GM18498 (cell line): ENCODE data around the gene TRIOBP.
"Not testable (repeated sequence)": the region's sequence is repeated elsewhere in the genome, so short reads cannot be mapped to it uniquely, and the experiment has no call there.

Experiments used
- ATAC-seq: cut with Tn5 transposase; IDR thresholded peaks from one replicate; pipeline ENCODE4 v1.9.1; 2021; ENCODE audit warnings: mild to moderate bottlenecking, moderate library complexity; ENCODE audit not compliant: unreplicated experiment

The TRIOBP gene

GRCh38 chr22:37769056-37769455 lies 72.2 kb downstream of the TRIOBP start:
- ATAC-seq = no peak

GRCh38 chr22:37771081-37771480 lies 74.2 kb downstream of the TRIOBP start:
- ATAC-seq = no peak

- ATAC-seq = no peak
These were observed 75.0 kb downstream of the TRIOBP start for GRCh38 chr22:37771702-37772427.

GRCh38 chr22:37774728-37775127 lies 77.9 kb downstream of the TRIOBP start:
- ATAC-seq = no peak

- no peak for ATAC-seq
These were observed 79.2 kb downstream of the TRIOBP start for GRCh38 chr22:37775785-37776638.

- ATAC-seq = no peak
These were observed 79.8 kb downstream of the TRIOBP start for GRCh38 chr22:37776639-37777005.

GRCh38 chr22:37777122-37777687 lies 80.4 kb downstream of the TRIOBP start:
- ATAC-seq = peak; percentile 45

- no peak for ATAC-seq
These were observed 81.6 kb downstream of the TRIOBP start for GRCh38 chr22:37778370-37779009.

- no peak for ATAC-seq
These were observed 84.7 kb downstream of the TRIOBP start for GRCh38 chr22:37781434-37782059.

GRCh38 chr22:37782340-37783168 lies 85.7 kb downstream of the TRIOBP start:
- no peak for ATAC-seq

- no peak for ATAC-seq
These were observed 88.1 kb downstream of the TRIOBP start for GRCh38 chr22:37784829-37785495.

GRCh38 chr22:37790234-37790633 lies 93.4 kb downstream of the TRIOBP start:
- no peak for ATAC-seq

- ATAC-seq = no peak
These were observed 95.6 kb downstream of the TRIOBP start for GRCh38 chr22:37792494-37792893.

- ATAC-seq = no peak
These were observed 97.5 kb downstream of the TRIOBP start for GRCh38 chr22:37794376-37794775.

GRCh38 chr22:37796079-37796478 lies 99.2 kb downstream of the TRIOBP start:
- no peak for ATAC-seq

- ATAC-seq = not testable (repeated sequence)
These were observed 100.4 kb downstream of the TRIOBP start for GRCh38 chr22:37797259-37797658.

- no peak for ATAC-seq
These were observed 101.1 kb downstream of the TRIOBP start for GRCh38 chr22:37797874-37798500.

- not testable (repeated sequence) for ATAC-seq
These were observed 103.1 kb downstream of the TRIOBP start for GRCh38 chr22:37799979-37800378.

GRCh38 chr22:37801946-37802309 lies 105.1 kb downstream of the TRIOBP start:
- ATAC-seq = no peak
